ENCODE measurements around the gene CLCN2. TPM values are rescaled to one million over a fixed set of nuclear protein-coding genes. Genes with fewer than 3 reads are reported as not detected.
"Not testable (repeated sequence)": the region's sequence is repeated elsewhere in the genome, so short reads cannot be mapped to it uniquely, and the experiment has no call there.

Gene CLCN2
- polyA plus RNA-seq, 1 donor from 2014 or later: 13.4 TPM

GRCh38 chr3:184343200-184343876 is 18.1 kb downstream of the CLCN2 start:
- H4K20me1 ChIP-seq (ENCODE audit: insufficient read depth): no peaks in the 10 kb centered on the region
- no peak for TF ChIP-seq EP300 (conservative IDR thresholded peaks at IDR 0.05; ENCODE audit: poor library complexity, severe bottlenecking)
- no peaks in the 10 kb centered on the region for H3K36me3 ChIP-seq (ENCODE audit: insufficient read depth, low read length)
- no peak overlapping the region for H3K4me3 ChIP-seq (ENCODE audit: low read length)
- no peak overlapping the region for H2AFZ ChIP-seq (ENCODE audit: low read depth, low read length)
- H3K27ac ChIP-seq (ENCODE audit: low read length): no peak overlapping the region
- H3K9ac ChIP-seq (ENCODE audit: low read length): no peak overlapping the region
- H3K27me3 ChIP-seq (ENCODE audit: insufficient read depth, low read depth, low read length): no peaks in the 10 kb centered on the region
- H3K9me3 ChIP-seq (ENCODE audit: low read length): no peaks in the 10 kb centered on the region
- H3F3A ChIP-seq (ENCODE audit: insufficient read depth, low read length, poor library complexity, severe bottlenecking): no peaks in the 10 kb centered on the region
- no peak overlapping the region for H3K4me2 ChIP-seq (ENCODE audit: low read length)
- peaks cover 17% of the 10 kb centered on the region for H3K79me2 ChIP-seq (replicated peaks; ENCODE audit: insufficient read depth, low read length)
- H3K9me2 ChIP-seq (ENCODE audit: insufficient read depth, low read length): no peaks in the 10 kb centered on the region

- Histone ChIP-seq H3K27me3 (ENCODE audit: insufficient read depth, low read depth, low read length) (no peaks in the 10 kb centered on the region), H3K36me3 (ENCODE audit: insufficient read depth, low read length) (no peaks in the 10 kb centered on the region), H3K79me2 (replicated peaks; ENCODE audit: insufficient read depth, low read length) (peaks cover 31% of the 10 kb centered on the region), H3K4me3 (ENCODE audit: low read length) (no peak overlapping the region), H3K27ac (ENCODE audit: low read length) (no peak overlapping the region), H3K9ac (ENCODE audit: low read length) (no peak overlapping the region), H3K9me2 (ENCODE audit: insufficient read depth, low read length) (no peaks in the 10 kb centered on the region), H3K9me3 (ENCODE audit: low read length) (no peaks in the 10 kb centered on the region), H4K20me1 (ENCODE audit: insufficient read depth) (no peaks in the 10 kb centered on the region), H3F3A (ENCODE audit: insufficient read depth, low read length, poor library complexity, severe bottlenecking) (no peaks in the 10 kb centered on the region), H2AFZ (ENCODE audit: low read depth, low read length) (no peak overlapping the region), H3K4me2 (ENCODE audit: low read length) (no peak overlapping the region)
- TF ChIP-seq MXI1 (conservative IDR thresholded peaks at IDR 0.05; ENCODE audit: poor library complexity, severe bottlenecking) (no peak), REST (IDR thresholded peaks at IDR 0.05; ENCODE audit: borderline replicate concordance) (no peak), TAF1 (IDR thresholded peaks at IDR 0.05; ENCODE audit: low read depth) (no peak), EZH2 (IDR thresholded peaks at IDR 0.05; ENCODE audit: borderline replicate concordance, insufficient read depth, low read length, poor library complexity, severe bottlenecking) (no peak), EP300 (conservative IDR thresholded peaks at IDR 0.05; ENCODE audit: poor library complexity, severe bottlenecking) (no peak), SMC3 (conservative IDR thresholded peaks at IDR 0.05; ENCODE audit: poor library complexity) (no peak), POLR2AphosphoS5 (IDR thresholded peaks at IDR 0.05) (no peak), CTCF (IDR thresholded peaks at IDR 0.05; ENCODE audit: poor library complexity, severe bottlenecking) (no peak), RAD21 (conservative IDR thresholded peaks at IDR 0.05) (no peak)
Measured at GRCh38 chr3:184341925-184342324, 19.5 kb downstream of the CLCN2 start.

- not testable (repeated sequence) for H3K27me3 ChIP-seq (ENCODE audit: insufficient read depth, low read depth, low read length); H3K36me3 ChIP-seq (ENCODE audit: insufficient read depth, low read length); H2AFZ ChIP-seq (ENCODE audit: low read depth, low read length); H3K9me2 ChIP-seq (ENCODE audit: insufficient read depth, low read length); H3K9me3 ChIP-seq (ENCODE audit: low read length); H4K20me1 ChIP-seq (ENCODE audit: insufficient read depth)
- Histone ChIP-seq H3K4me2 (ENCODE audit: low read length) (peak overlapping the region; percentile 98), H3F3A (ENCODE audit: insufficient read depth, low read length, poor library complexity, severe bottlenecking) (peaks cover 10% of the 10 kb centered on the region), H3K27ac (ENCODE audit: low read length) (peak overlapping the region; percentile 99), H3K9ac (ENCODE audit: low read length) (peak overlapping the region; percentile 98), H3K79me2 (replicated peaks; ENCODE audit: insufficient read depth, low read length) (peaks cover 37% of the 10 kb centered on the region), H3K4me3 (ENCODE audit: low read length) (peak overlapping the region; percentile 95)
Measured at GRCh38 chr3:184339451-184340135, 21.8 kb downstream of the CLCN2 start.
